Transverse colon (tissue), 4 donors: ENCODE results near the gene ZNF101. TPM values are rescaled to one million over a fixed set of nuclear protein-coding genes. Genes with fewer than 3 reads are reported as not detected.

Source experiments
- DNase-seq: peaks from one replicate; pipeline ENCODE4 v3.0.0-alpha.2; 2019
- H3K27ac ChIP-seq, 4 donors: fragments of 200-600 bp; sonication (generic); 2 replicates each; pipeline ENCODE4 v1.5.1; 2016 to 2018; ENCODE audit warnings: inconsistent platforms in 4 of 4
- H3K27me3 ChIP-seq: fragments of 200-600 bp; sonication (generic); 2 replicates; pipeline ENCODE4 v1.5.1; 2017; ENCODE audit warnings: inconsistent platforms
- H3K36me3 ChIP-seq, 4 donors: fragments of 200-600 bp; sonication (generic); 2 replicates each; pipeline ENCODE4 v1.5.1; 2017 to 2019; ENCODE audit warnings: inconsistent platforms in 4 of 4
- H3K4me1 ChIP-seq, 4 donors: fragments of 200-600 bp; sonication (generic); 2 replicates each; pipeline ENCODE4 v1.5.1; 2017 to 2020; ENCODE audit warnings: inconsistent platforms in 4 of 4
- H3K4me3 ChIP-seq, 4 donors: fragments of 200-600 bp; sonication (generic); 1 replicate in 1 of 4; 2 replicates in 3 of 4; pipeline versions ENCODE4 v1.5.1 to v1.6.1; 2017 to 2019; ENCODE audit warnings: inconsistent platforms in 4 of 4
- H3K9me3 ChIP-seq, 2 donors: fragments of 200-600 bp; sonication (generic); 2 replicates each; pipeline ENCODE4 v1.5.1; 2017 to 2019; ENCODE audit warnings: inconsistent platforms in 2 of 2
- CTCF ChIP-seq, 5 experiments: fragments of 200-600 bp in 3 of 5; fragments of 450-650 bp in 2 of 5; sonication (generic) in 3 of 5; IDR thresholded peaks; 1 replicate in 2 of 5; 2 replicates in 3 of 5; pipeline ENCODE4 v1.5.1; 2016 to 2017; ENCODE audit warnings: antibody characterized with exemption in 5 of 5, inconsistent platforms in 3 of 5, mild to moderate bottlenecking in 2 of 5, moderate library complexity in 1 of 5
- EP300 ChIP-seq: sonication (generic); formaldehyde crosslinking; IDR thresholded peaks from one replicate; pipeline ENCODE4 v1.6.1; 2017; ENCODE audit warnings: antibody characterized with exemption, low read depth
- POLR2A ChIP-seq: fragments of 450-650 bp; IDR thresholded peaks from one replicate; pipeline ENCODE4 v1.6.1; 2016; ENCODE audit warnings: antibody characterized with exemption, mild to moderate bottlenecking, moderate library complexity
- POLR2AphosphoS5 ChIP-seq, 3 donors: sonication (generic); formaldehyde crosslinking; IDR thresholded peaks; one replicate each; pipeline ENCODE4 v1.6.1; 2016; ENCODE audit warnings: antibody characterized with exemption in 3 of 3
- WGBS, 2 donors: methylation state at CpG; one replicate each; pipeline ENCODE4 v1.1.5; 2018; ENCODE audit warnings: low coverage in 1 of 2; 5-methylcytosine and 5-hydroxymethylcytosine counted together
- in situ Hi-C, 4 donors: fragments of 200-750 bp; cut with MboI; loops; one replicate each; pipeline versions ENCODE4 v1.15.0 to v1.15.1; 2017; ENCODE audit warnings: low sequenced_read_pairs in 3 of 4, low pct_ligation_motif_present in 1 of 4, low pct_unique_long_range_greater_than_20kb in 1 of 4
- intact Hi-C: fragments of 100-400 bp; cut with DNase I; formaldehyde crosslinking; loops from one replicate; pipeline ENCODE4 v1.15.1; 2023; ENCODE audit warnings: low total_unique reads
- total RNA-seq, 4 donors: library from RNA; depleted of rRNA; stranded (reverse); fragments of >200 nt; gene quantifications; one replicate each; pipeline ENCODE4 v1.1.0, GENCODE V29; 2016

ZNF101 gene
- 10 to 100 TPM in 3 of 4 donors, 1 to 10 TPM in 1; 6.8 to 16.8 (median 11.1) TPM for total RNA-seq

- 8% methylated on average over 36 of the region's 36 CpGs; no CpG with 5 or more reads in 1 of the 2 donors for WGBS, 2 donors
- H3K9me3 ChIP-seq: no peaks in the 10 kb centered on the region
- peaks cover 9 to 16% (median 13%) of the 10 kb centered on the region in 4 donors for H3K4me1 ChIP-seq
- H3K27ac ChIP-seq: peak within 1 kb of the TSS; percentile 84 to 92 (median 86)
- intact Hi-C loops: no loop called here
- peak; percentile 95 for DNase-seq
- H3K27me3 ChIP-seq: no peaks in the 10 kb centered on the region
- TF ChIP-seq POLR2A (peak; percentile 61), EP300 (no peak), POLR2AphosphoS5 (IDR thresholded peaks at IDR 0.05) (peak; percentile 39 to 65 (median 42)), CTCF (IDR thresholded peaks at IDR 0.05) (no peak)
- peaks cover 0 to 15% (median 2%) of the 10 kb centered on the region in 4 donors for H3K36me3 ChIP-seq
- H3K4me3 ChIP-seq: peak within 1 kb of the TSS; percentile 60 to 93 (median 78)
- in situ Hi-C loops: no loop called here
Observed at GRCh38 chr19:19668230-19669012, at the start of gene ZNF101. ZNF101 (plus strand) TSS chr19:19668839; CDS start chr19:19668964, 125 bp downstream.

- no peaks in the 10 kb centered on the region for H3K27me3 ChIP-seq
- in situ Hi-C loops (no loop called here), intact Hi-C loops (loop anchor here (5.0 kb wide), 1 partner anchor 817 kb away; no protein-coding TSS in a partner anchor)
- DNase-seq: no peak
- WGBS, 2 donors: 50 to 73% methylated on average over 8 to 21 of the region's 21 CpGs
- H3K4me3 ChIP-seq: peak overlapping the region in 1 of 4 donors; percentile 45
- no peaks in the 10 kb centered on the region for H3K9me3 ChIP-seq
- peaks cover 0 to 9% (median 5%) of the 10 kb centered on the region in 4 donors for H3K4me1 ChIP-seq
- no peak for TF ChIP-seq POLR2A
- no peak for TF ChIP-seq EP300
- TF ChIP-seq POLR2AphosphoS5 (IDR thresholded peaks at IDR 0.05): no peak
- no peak for TF ChIP-seq CTCF (IDR thresholded peaks at IDR 0.05)
- H3K36me3 ChIP-seq: no peaks in the 10 kb centered on the region
- H3K27ac ChIP-seq: peak overlapping the region in 3 of 4 donors; percentile 29 to 51 (median 36)
Observed at GRCh38 chr19:19619181-19619848, 49.3 kb upstream of the ZNF101 start.

- WGBS, 2 donors: 74 to 100% methylated on average over 1 to 7 of the region's 7 CpGs
- H3K36me3 ChIP-seq: no peaks in the 10 kb centered on the region
- no peak for DNase-seq
- H3K27ac ChIP-seq: no peak overlapping the region
- H3K9me3 ChIP-seq: no peaks in the 10 kb centered on the region
- H3K4me1 ChIP-seq: peaks cover 0 to 9% (median 5%) of the 10 kb centered on the region in 4 donors
- H3K27me3 ChIP-seq: no peaks in the 10 kb centered on the region
- TF ChIP-seq POLR2A: no peak
- no peak for TF ChIP-seq CTCF (IDR thresholded peaks at IDR 0.05)
- no peak for TF ChIP-seq POLR2AphosphoS5 (IDR thresholded peaks at IDR 0.05)
- TF ChIP-seq EP300: no peak
- H3K4me3 ChIP-seq: no peak overlapping the region
- intact Hi-C loops: loop anchor here (5.0 kb wide), 1 partner anchor 818 kb away; no protein-coding TSS in a partner anchor
- in situ Hi-C loops: no loop called here
Observed at GRCh38 chr19:19619849-19620210, 48.8 kb upstream of the ZNF101 start.

GRCh38 chr19:19623383-19623782 lies 45.3 kb upstream of the ZNF101 start:
- H3K4me1 ChIP-seq: peaks cover 0 to 23% (median 10%) of the 10 kb centered on the region in 4 donors
- H3K36me3 ChIP-seq: no peaks in the 10 kb centered on the region
- no peak for DNase-seq
- TF ChIP-seq POLR2AphosphoS5 (IDR thresholded peaks at IDR 0.05): no peak
- no peak for TF ChIP-seq CTCF (IDR thresholded peaks at IDR 0.05)
- TF ChIP-seq EP300: no peak
- no peak for TF ChIP-seq POLR2A
- H3K27ac ChIP-seq: no peak overlapping the region
- H3K27me3 ChIP-seq: no peaks in the 10 kb centered on the region
- no peaks in the 10 kb centered on the region for H3K9me3 ChIP-seq
- H3K4me3 ChIP-seq: no peak overlapping the region
- intact Hi-C loops (no loop called here), in situ Hi-C loops (no loop called here)
- 93 to 100% methylated on average over 2 to 5 of the region's 5 CpGs for WGBS, 2 donors
